Esophagus muscularis mucosa (tissue), 3 donors: ENCODE measurements around the gene UVRAG.

Experiments used
- POLR2A ChIP-seq: fragments of 450-650 bp; IDR thresholded peaks from one replicate; pipeline ENCODE4 v1.6.1; 2017; ENCODE audit warnings: antibody characterized with exemption, moderate library complexity, mild to moderate bottlenecking, low read depth
- TF ChIP-seq, protein P1 (sequence below), 3 experiments: fragments of 200-600 bp in 2 of 3; fragments of 450-650 bp in 1 of 3; sonication (generic) in 2 of 3; IDR thresholded peaks; one replicate each; pipeline ENCODE4 v1.5.1; 2017 to 2019; ENCODE audit warnings: antibody characterized with exemption in 3 of 3, mild to moderate bottlenecking in 2 of 3, moderate library complexity in 1 of 3

DNA sequence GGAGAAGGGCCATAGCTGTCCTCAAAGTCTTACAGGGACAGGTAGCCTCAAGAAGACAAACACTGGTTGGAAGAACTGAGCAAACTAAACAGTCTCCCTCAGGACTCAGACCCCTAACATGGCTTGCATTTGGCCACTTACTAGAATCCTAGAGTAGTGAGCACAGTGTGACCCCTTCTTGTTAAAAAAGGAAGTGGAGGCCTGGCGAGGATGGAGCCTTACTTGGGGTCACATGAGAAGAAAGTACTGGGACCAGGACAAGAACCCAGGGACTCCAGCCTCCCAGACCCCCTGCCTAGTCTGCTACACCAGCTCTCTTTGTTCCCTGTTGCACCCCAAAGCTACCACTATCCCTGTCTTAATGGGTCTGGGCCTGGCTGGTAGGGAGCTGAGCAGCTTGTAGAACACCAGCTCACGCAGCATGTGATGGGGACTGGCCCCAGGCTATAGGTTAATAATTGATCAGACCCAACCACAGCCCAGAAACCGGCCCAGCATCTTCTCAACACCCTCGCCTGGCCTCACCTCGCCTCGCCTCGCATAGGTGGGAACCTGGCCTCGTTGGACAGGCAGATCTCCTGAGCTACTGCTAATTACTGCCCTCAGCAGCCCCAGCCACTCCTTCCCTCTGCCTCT is 28.8 kb upstream of the UVRAG start:
- TF ChIP-seq, protein P1, sequence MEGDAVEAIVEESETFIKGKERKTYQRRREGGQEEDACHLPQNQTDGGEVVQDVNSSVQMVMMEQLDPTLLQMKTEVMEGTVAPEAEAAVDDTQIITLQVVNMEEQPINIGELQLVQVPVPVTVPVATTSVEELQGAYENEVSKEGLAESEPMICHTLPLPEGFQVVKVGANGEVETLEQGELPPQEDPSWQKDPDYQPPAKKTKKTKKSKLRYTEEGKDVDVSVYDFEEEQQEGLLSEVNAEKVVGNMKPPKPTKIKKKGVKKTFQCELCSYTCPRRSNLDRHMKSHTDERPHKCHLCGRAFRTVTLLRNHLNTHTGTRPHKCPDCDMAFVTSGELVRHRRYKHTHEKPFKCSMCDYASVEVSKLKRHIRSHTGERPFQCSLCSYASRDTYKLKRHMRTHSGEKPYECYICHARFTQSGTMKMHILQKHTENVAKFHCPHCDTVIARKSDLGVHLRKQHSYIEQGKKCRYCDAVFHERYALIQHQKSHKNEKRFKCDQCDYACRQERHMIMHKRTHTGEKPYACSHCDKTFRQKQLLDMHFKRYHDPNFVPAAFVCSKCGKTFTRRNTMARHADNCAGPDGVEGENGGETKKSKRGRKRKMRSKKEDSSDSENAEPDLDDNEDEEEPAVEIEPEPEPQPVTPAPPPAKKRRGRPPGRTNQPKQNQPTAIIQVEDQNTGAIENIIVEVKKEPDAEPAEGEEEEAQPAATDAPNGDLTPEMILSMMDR (IDR thresholded peaks at IDR 0.05), result no peak
- no peak for TF ChIP-seq POLR2A
